GM03348 (cell line): ENCODE results near the gene KATNBL1.

ENCODE experiments used
- DNase-seq: peaks from one replicate; pipeline ENCODE4 v3.0.0; 2012; ENCODE audit warnings: low spot score

The KATNBL1 gene

GRCh38 chr15:34116620-34117019 is 93.3 kb downstream of the KATNBL1 start:
- no peak for DNase-seq

DNA sequence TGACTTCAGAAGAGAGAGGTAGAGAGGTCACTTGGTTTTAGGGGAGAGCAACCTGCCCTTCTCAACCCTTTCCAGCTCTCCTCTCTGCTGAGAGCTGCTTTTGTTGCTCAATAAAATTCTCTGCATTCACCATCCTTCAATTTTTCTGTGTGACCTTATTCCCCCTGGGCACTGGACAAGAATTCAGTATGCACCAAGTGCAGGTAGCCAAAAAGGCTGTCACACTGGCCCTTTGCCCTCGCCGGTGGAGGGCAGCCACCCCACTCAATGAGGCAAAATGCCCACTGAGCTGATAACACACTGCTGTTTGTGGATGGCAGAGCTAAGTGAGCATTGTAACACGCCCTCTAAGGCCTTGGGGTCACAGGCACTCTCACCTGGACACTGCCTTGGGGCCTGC is 95.2 kb downstream of the KATNBL1 start:
- no peak for DNase-seq

DNA sequence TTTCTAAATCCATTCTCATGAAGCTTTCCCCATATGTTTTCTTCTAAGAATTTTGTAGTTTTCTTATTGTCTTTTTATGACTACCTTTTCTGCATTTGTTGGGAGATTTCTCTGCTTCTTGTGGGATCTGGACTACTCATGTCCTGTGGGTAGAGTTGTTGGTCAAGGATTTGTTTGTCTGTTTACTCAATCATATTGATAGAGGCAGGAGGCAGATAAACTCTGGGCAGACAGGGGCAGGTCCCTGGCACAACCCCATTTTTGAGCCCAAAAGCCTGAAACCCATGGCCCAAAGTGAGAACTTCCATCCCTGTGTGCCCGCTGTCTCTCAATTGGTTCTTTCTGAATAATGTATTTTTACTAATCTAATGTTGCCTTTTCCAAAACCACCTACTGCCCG is 95.7 kb downstream of the KATNBL1 start:
- DNase-seq = no peak

DNA sequence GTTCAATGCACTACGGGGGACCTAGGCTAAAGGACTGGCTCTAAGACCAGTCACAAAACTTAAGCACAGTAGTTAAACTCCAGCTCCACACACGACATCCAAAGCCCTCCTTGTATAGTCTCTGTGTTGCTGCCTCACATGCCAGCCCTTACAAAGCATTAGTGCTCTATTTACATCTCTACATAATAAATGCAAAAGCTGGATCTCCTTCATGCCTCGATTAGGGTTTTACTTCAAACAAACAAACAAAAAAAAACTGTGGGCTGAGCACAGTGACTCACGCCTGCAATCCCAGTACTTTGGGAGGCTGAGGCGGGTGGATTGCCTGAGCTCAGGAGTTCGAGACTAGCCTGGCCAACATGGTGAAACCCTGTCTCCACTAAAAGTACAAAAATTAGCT is 98.4 kb downstream of the KATNBL1 start:
- DNase-seq = no peak

DNA sequence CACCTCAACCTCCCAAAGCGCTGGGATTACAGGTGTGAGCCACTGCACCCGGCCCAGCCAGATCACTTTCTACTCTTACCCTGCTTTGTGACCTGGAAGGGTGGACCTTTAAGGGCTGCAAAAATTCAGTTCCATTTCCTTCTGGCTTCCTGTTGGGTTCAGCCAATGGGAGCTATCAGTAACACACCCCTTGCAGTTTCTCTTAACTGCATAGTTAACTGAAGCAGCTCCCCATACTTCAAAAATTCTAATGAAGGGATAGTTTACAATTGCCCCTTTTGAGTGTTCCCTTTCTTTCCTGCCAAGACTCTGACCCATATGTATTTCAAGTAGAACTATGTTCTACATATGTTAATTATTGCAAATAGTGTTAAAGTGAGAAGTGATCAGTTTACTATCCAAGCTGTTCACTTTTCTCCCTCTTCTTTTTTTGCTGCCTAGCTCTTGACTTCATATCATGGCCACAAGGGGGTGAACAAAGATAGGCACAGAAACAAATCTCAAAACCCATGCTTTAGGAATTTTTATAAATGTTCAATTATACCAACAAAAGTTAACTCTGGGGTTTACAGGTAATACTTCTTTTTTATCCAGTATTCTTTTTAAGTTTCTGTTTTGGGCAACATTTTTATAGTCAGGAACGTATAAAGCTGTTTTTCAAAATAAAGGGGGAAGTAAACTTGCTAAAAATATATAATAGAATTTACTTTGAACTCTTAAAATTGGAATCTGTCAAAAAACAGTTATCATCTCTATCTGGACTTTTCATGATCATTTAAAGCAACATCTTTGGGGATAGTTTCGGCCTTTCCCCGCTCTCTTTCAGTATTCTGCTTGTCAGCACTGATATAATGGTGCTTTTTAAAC is 99.9 kb downstream of the KATNBL1 start:
- peak; percentile 46 for DNase-seq

DNA sequence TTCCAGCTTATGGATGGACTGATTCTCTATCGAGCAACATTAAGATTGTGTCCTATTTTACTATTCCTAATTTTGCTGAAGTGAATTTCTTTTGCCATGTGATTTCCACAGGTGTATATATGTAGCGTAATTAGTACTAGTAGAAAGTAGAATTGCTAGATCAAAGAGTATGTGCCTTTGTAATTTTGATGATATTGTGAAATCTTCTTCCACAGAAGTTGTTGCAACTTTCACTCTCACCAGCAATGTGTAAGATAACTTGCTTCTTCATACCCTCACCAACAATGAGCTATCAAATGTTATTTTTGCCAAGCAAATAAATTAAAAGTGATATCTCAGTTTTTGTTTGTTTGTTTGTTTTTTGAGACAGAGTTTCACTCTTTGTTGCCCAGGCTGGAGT is 102.6 kb downstream of the KATNBL1 start:
- DNase-seq = no peak

GRCh38 chr15:34106423-34106822 is 103.5 kb downstream of the KATNBL1 start:
- no peak for DNase-seq

GRCh38 chr15:34102175-34102925 is 107.5 kb downstream of the KATNBL1 start:
- peak; percentile 7 for DNase-seq

GRCh38 chr15:34101366-34102174 is 108.3 kb downstream of the KATNBL1 start, which contains the start of the genes EMC7 and PGBD4:
EMC7 (minus strand) TSS chr15:34101862; CDS start chr15:34101839, 23 bp downstream.
PGBD4 (plus strand) TSS chr15:34102083; CDS start chr15:34102532, 449 bp downstream.
- DNase-seq = peak; percentile 96

DNA sequence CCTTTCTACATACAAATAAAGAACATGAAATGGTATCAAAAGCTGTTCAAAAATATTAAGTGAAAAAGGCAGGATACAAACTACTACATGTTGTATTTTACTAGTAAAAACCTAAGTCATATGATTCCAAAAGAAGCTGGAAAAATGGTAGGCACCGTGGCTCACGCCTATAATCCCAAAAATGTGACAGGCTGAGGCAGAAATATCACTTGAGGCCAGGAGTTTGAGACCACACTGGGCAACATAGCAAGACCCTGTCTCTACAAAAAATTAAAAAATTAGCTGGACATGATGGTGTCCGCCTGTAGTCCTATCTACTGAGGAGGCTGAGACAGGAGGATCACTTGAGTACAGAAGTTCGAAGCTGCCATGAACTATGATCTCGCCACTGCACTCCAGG is 110.0 kb downstream of the KATNBL1 start:
- DNase-seq = no peak
